Heart right ventricle (tissue), 16 donors: ENCODE data around the gene KLHL17. TPM values are rescaled to one million over a fixed set of nuclear protein-coding genes. Genes with fewer than 3 reads are reported as not detected.

ENCODE experiments used
- ATAC-seq, 8 donors: fragments of 200-7000 bp; cut with Tn5 transposase; one replicate each; pipeline ENCODE4 v1.9.1; 2020; ENCODE audit warnings: mild to moderate bottlenecking in 8 of 8, moderate library complexity in 8 of 8, moderate number of reproducible peaks in 1 of 8
- DNase-seq, 2 donors: peaks; one replicate each; pipeline ENCODE4 v3.0.0-alpha.2; 2020
- H3K27ac ChIP-seq, 10 donors: fragments of 200-600 bp; sonication (generic) in 2 of 10; one replicate each; pipeline versions ENCODE4 v1.5.0 to v1.8.0; 2020 to 2022; ENCODE audit warnings: mild to moderate bottlenecking in 3 of 10
- H3K27me3 ChIP-seq, 7 donors: fragments of 200-600 bp; one replicate each; pipeline ENCODE4 v1.8.0; 2021 to 2022; ENCODE audit warnings: mild to moderate bottlenecking in 2 of 7
- H3K36me3 ChIP-seq, 9 donors: fragments of 200-600 bp; sonication (generic) in 1 of 9; one replicate each; pipeline versions ENCODE4 v1.5.0 to v1.8.0; 2020 to 2022; ENCODE audit warnings: mild to moderate bottlenecking in 2 of 9
- H3K4me1 ChIP-seq, 9 donors: fragments of 200-600 bp; sonication (generic) in 1 of 9; one replicate each; pipeline versions ENCODE4 v1.5.0 to v1.8.0; 2020 to 2022; ENCODE audit warnings: mild to moderate bottlenecking in 4 of 9
- H3K4me3 ChIP-seq, 10 donors: fragments of 200-600 bp; sonication (generic) in 2 of 10; one replicate each; pipeline versions ENCODE4 v1.5.0 to v1.8.0; 2020 to 2022; ENCODE audit warnings: mild to moderate bottlenecking in 7 of 10, moderate library complexity in 2 of 10
- H3K9me3 ChIP-seq, 11 donors: fragments of 200-600 bp in 10 of 11; sonication (generic) in 2 of 11; one replicate each; pipeline versions ENCODE4 v1.5.0 to v1.8.0; 2013 to 2022; ENCODE audit warnings: mild to moderate bottlenecking in 2 of 11, control low read depth in 1 of 11, moderate library complexity in 1 of 11
- CTCF ChIP-seq, 9 donors: fragments of 200-600 bp; sonication (generic) in 2 of 9; IDR thresholded peaks; one replicate each; pipeline versions ENCODE4 v1.5.0 to v1.8.0; 2021 to 2022; ENCODE audit warnings: antibody characterized with exemption in 9 of 9, mild to moderate bottlenecking in 5 of 9, moderate library complexity in 1 of 9
- WGBS, 2 donors: extraction: QIAGEN DNeasy Blood & Tissue Kit; methylation state at CpG; one replicate each; pipeline ENCODE4 v1.1.7; 2013; ENCODE audit warnings: inconsistent platforms in 1 of 2; 5-methylcytosine and 5-hydroxymethylcytosine counted together
- intact Hi-C, 10 donors: fragments of 100-400 bp; cut with DNase I; formaldehyde crosslinking; loops; one replicate each; pipeline versions ENCODE4 v1.11.1 to v1.14.2; 2022
- polyA plus RNA-seq, 2 donors: library from polyadenylated mRNA; stranded (reverse); fragments of 200-250 nt; gene quantifications; one replicate each; pipeline ENCODE4 v1.2.3, GENCODE V29; 2013
- total RNA-seq, 10 donors: library from RNA; stranded (reverse); fragmentation: NEBNext Ultra II Directional in 3 of 10; extraction: Animal tissue kit (Norgen Biotek cat#: 25700) in 3 of 10; gene quantifications; one replicate each; pipeline versions ENCODE4 v1.2.1 to v1.2.4, GENCODE V29; 2021 to 2023
- donor health status: Arrhythmogenic right ventricular cardiomyopathy.
- donor health status: ischemic (EF 13 %, LVEDD 7.1; RV severe dilation, severe dysfunction).
- donor health status: healthy with polysubstance abuse.
- donor health status: DM: no; HTN: yes; CAD: no.
- donor health status: DM: no; HTN: no; CAD: no.
- donor health status: ischemic (EF 25% LVEDD 6.9; RV normal size, moderate dysfunction).
- donor health status: ischemic (EF 25% LVEDD 5.7; RV mildly dilated, moderate dysfunction).
- donor health status: healthy.
- donor health status: DM: yes; HTN: yes; CAD: no.
- donor health status: Ischemic cardiomyopathy.
- donor health status: ischemic (EF 35%, LVEDD 5.7; RV mildly dilated, moderate dysfunction).
- donor health status: nonischemic (EF 11% LVEDD 7.7; RV severe dilation, severe dysfunction).
- donor health status: DM: yes; HTN: yes; CAD: no.
- donor health status: PGD.
- donor health status: ischemic (EF 29% LVEDD 5.4; RV normal size, mild dysfunction).
- donor health status: nonischemic (EF 23%, LVEDD 6.1; RV moderate dilation, normal function).

Gene KLHL17
- total and polyA plus RNA-seq, 12 donors, result 1.3 to 10.2 (median 3.7) TPM

DNA sequence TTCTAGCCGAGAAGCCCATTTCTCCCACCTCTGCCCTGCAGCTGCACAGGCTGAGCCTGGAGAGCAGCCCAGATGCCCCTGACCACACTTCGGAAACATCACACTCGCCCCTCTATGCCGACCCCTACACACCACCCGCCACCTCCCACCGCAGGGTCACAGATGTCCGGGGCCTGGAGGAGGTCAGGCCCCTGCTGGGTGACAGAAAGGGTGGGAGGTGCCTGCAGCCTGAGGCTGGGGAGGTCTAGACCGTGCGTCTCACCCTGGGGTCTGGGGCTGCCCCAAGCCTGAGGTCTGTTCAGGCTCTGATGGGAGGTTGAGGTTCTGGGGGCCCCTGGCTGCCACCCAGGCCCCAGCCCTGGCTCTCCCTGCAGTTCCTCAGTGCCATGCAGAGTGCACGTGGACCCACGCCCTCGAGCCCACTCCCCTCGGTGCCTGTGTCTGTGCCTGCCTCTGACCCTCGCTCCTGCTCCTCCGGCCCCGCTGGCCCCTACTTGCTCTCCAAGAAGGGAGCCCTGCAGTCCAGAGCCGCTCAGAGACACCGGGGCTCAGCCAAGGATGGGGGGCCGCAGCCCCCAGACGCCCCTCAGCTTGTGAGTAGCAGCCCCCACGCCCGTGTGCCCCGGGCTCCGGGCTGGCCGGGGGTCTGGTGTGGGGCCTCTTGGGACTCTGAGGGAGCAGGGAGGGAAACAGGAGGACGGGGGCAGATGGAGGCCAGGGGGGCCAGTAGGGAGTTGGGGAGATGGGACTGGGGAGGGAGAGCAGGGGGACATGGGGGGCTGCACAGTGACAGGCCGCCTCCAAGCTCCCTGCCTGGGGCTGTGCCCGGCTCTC, 13.3 kb downstream of the KLHL17 start:
- no peak overlapping the region for H3K4me3 ChIP-seq
- peak overlapping the region in 5 of 10 donors; percentile 4 to 50 (median 39) for H3K27ac ChIP-seq
- WGBS, 2 donors, result 65 to 78% methylated on average over 27 to 28 of the region's 28 CpGs
- no peaks in the 10 kb centered on the region for H3K9me3 ChIP-seq
- peak in 5 of 8 donors; percentile 2 to 9 (median 4) for ATAC-seq
- intact Hi-C loops, result no loop called here
- peaks cover 0 to 39% (median 7%) of the 10 kb centered on the region in 9 donors for H3K4me1 ChIP-seq
- peaks cover 0 to 1% (median 0%) of the 10 kb centered on the region in 9 donors for H3K36me3 ChIP-seq
- DNase-seq, result peak in 1 of 2 donors; percentile 27
- H3K27me3 ChIP-seq, result peaks cover 14 to 78% (median 61%) of the 10 kb centered on the region in 7 donors
- no peak for TF ChIP-seq CTCF (IDR thresholded peaks at IDR 0.05)

DNA sequence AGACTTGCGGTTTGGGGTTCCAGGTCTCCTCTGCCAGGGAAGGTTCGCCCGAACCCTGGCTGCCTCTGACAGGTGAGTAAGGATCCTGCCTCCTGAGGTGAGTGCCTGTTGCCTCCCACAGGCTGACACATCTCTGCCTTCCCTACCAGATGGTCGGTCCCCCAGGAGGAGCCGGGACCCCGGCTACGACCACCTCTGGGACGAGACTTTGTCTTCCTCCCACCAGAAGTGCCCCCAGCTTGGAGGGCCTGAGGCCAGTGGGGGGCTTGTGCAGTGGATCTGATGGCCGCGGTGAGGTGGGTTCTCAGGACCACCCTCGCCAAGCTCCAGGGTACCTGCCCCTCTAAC, 13.9 kb downstream of the KLHL17 start:
- TF ChIP-seq CTCF (IDR thresholded peaks at IDR 0.05), result no peak
- DNase-seq (peak in 1 of 2 donors; percentile 22), ATAC-seq (no peak)
- Histone ChIP-seq H3K9me3 (no peaks in the 10 kb centered on the region), H3K27ac (no peak overlapping the region), H3K4me1 (peaks cover 0 to 44% (median 7%) of the 10 kb centered on the region in 9 donors), H3K36me3 (peaks cover 0 to 4% (median 0%) of the 10 kb centered on the region in 9 donors), H3K27me3 (peaks cover 14 to 72% (median 58%) of the 10 kb centered on the region in 7 donors), H3K4me3 (no peak overlapping the region)
- WGBS, 2 donors, result 80 to 88% methylated on average over 11 of the region's 11 CpGs
- intact Hi-C loops, result no loop called here

- peak in 1 of 2 donors; percentile 23 for DNase-seq
- Histone ChIP-seq H3K4me1 (peaks cover 0 to 49% (median 7%) of the 10 kb centered on the region in 9 donors), H3K9me3 (no peaks in the 10 kb centered on the region), H3K36me3 (peaks cover 0 to 4% (median 0%) of the 10 kb centered on the region in 9 donors), H3K27ac (peak overlapping the region in 1 of 10 donors; percentile 26), H3K4me3 (no peak overlapping the region), H3K27me3 (peaks cover 14 to 67% (median 58%) of the 10 kb centered on the region in 7 donors)
- ATAC-seq, result no peak
- 54 to 69% methylated on average over 17 of the region's 17 CpGs for WGBS, 2 donors
- intact Hi-C loops, result no loop called here
- no peak for TF ChIP-seq CTCF (IDR thresholded peaks at IDR 0.05)
Measured at GRCh38 chr1:974687-975328, 14.4 kb downstream of the KLHL17 start.

DNA sequence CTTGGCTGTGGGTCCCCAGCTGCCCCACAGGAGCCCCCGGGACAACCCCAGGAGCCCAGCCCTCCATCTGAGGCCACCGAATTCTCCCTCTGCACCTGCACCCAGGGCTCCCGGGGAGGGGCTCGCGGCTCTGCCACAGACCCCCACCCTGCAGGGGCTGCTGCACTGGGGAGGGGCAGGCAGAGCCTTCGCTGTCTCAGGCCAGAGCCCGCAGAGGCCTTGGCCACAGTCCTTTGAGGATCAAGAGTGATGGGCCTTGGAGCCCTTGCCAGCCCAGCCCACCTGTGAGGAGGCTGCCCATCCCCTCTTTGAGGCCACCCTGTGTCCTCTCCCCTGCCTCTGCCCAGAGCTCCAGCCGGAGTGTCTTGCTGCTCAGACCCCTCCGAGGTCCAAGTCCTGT, 15.0 kb downstream of the KLHL17 start:
- peak overlapping the region in 1 of 10 donors; percentile 26 for H3K27ac ChIP-seq
- H3K4me3 ChIP-seq, result no peak overlapping the region
- DNase-seq, result peak in 1 of 2 donors; percentile 29
- intact Hi-C loops, result no loop called here
- H3K9me3 ChIP-seq, result no peaks in the 10 kb centered on the region
- TF ChIP-seq CTCF (IDR thresholded peaks at IDR 0.05), result no peak
- ATAC-seq, result no peak
- peaks cover 13 to 63% (median 55%) of the 10 kb centered on the region in 7 donors for H3K27me3 ChIP-seq
- H3K36me3 ChIP-seq, result peaks cover 0 to 4% (median 0%) of the 10 kb centered on the region in 9 donors
- H3K4me1 ChIP-seq, result peaks cover 0 to 52% (median 7%) of the 10 kb centered on the region in 9 donors
- 71 to 80% methylated on average over 9 of the region's 9 CpGs for WGBS, 2 donors
